Endodermal cell (in vitro differentiated cells): ENCODE measurements around the gene CRHR2. TPM values are rescaled to one million over a fixed set of nuclear protein-coding genes. Genes with fewer than 3 reads are reported as not detected.
"Not testable (repeated sequence)": the region's sequence is repeated elsewhere in the genome, so short reads cannot be mapped to it uniquely, and the experiment has no call there.

Source experiments
- DNase-seq: peaks from one replicate; pipeline ENCODE4 v3.0.0-alpha.2; 2017
- H3K27ac ChIP-seq: 2 replicates; pipeline ENCODE4 v1.5.1; 2013; ENCODE audit warnings: mild to moderate bottlenecking, low read depth, low read length, moderate library complexity
- H3K27me3 ChIP-seq: 2 replicates; pipeline ENCODE4 v1.6.1; 2013; ENCODE audit warnings: mild to moderate bottlenecking, low read length, moderate library complexity; ENCODE audit not compliant: insufficient read depth, control insufficient read depth, poor library complexity, severe bottlenecking
- H3K36me3 ChIP-seq: 2 replicates; pipeline ENCODE4 v1.7.0; 2013; ENCODE audit warnings: mild to moderate bottlenecking, low read length, moderate library complexity; ENCODE audit not compliant: control insufficient read depth, insufficient read depth
- H3K4me1 ChIP-seq: one replicate; pipeline ENCODE4 v1.7.0; 2013; ENCODE audit warnings: low read length; ENCODE audit not compliant: control insufficient read depth, insufficient read depth
- H3K4me3 ChIP-seq: 2 replicates; pipeline ENCODE4 v1.5.1; 2013; ENCODE audit warnings: mild to moderate bottlenecking, low read length, moderate library complexity
- H3K9ac ChIP-seq: 2 replicates; pipeline ENCODE4 v1.6.1; 2013; ENCODE audit warnings: mild to moderate bottlenecking, low read length, moderate library complexity; ENCODE audit not compliant: poor library complexity, severe bottlenecking; ENCODE audit errors: extremely low read depth
- H3K9me3 ChIP-seq: 2 replicates; pipeline ENCODE4 v1.6.1; 2013; ENCODE audit warnings: mild to moderate bottlenecking, low read length, moderate library complexity; ENCODE audit not compliant: control insufficient read depth
- H3K27ac Mint-ChIP-seq: 2 replicates; pipeline ENCODE4 v1.8.0; 2020; ENCODE audit warnings: mixed read lengths
- H3K27me3 Mint-ChIP-seq: 2 replicates; pipeline ENCODE4 v1.8.0; 2021; ENCODE audit warnings: mild to moderate bottlenecking, mixed read lengths; ENCODE audit not compliant: insufficient read depth
- H3K36me3 Mint-ChIP-seq: 2 replicates; pipeline ENCODE4 v1.8.0; 2020; ENCODE audit warnings: low read depth, mixed read lengths
- H3K4me1 Mint-ChIP-seq: 2 replicates; pipeline ENCODE4 v1.8.0; 2020; ENCODE audit warnings: mixed read lengths
- H3K4me3 Mint-ChIP-seq: 2 replicates; pipeline ENCODE4 v1.8.0; 2020; ENCODE audit warnings: mild to moderate bottlenecking, moderate library complexity, mixed read lengths
- H3K9me3 Mint-ChIP-seq: 2 replicates; pipeline ENCODE4 v1.8.0; 2020; ENCODE audit warnings: mild to moderate bottlenecking, mixed read lengths
- WGBS, 2 experiments: methylation state at CpG; one replicate each; pipeline versions ENCODE4 v1.1.5 to v1.1.7; 2013; ENCODE audit warnings: missing lambda C conversion rate in 2 of 2, mixed read lengths in 1 of 2; ENCODE audit not compliant: insufficient coverage in 1 of 2, insufficient read length in 1 of 2; 5-methylcytosine and 5-hydroxymethylcytosine counted together
- total RNA-seq, 2 donors: library from RNA; stranded (reverse); fragmentation: NEBNext Ultra II Directional in 1 of 2; extraction: Animal tissue kit (Norgen Biotek cat#: 25700) in 1 of 2; gene quantifications; 2 replicates in 1 of 2; 3 replicates in 1 of 2; pipeline ENCODE4 v1.2.1, GENCODE V29; 2021
- TF ChIP-seq, protein P1 (sequence below): fragments of 200-600 bp; sonication (generic); conservative IDR thresholded peaks from 2 replicates; pipeline ENCODE4 v1.5.0; 2021; ENCODE audit warnings: antibody characterized with exemption, mild to moderate bottlenecking

CRHR2 gene
- total RNA-seq, 2 donors from 2014 or later = not detected

DNA sequence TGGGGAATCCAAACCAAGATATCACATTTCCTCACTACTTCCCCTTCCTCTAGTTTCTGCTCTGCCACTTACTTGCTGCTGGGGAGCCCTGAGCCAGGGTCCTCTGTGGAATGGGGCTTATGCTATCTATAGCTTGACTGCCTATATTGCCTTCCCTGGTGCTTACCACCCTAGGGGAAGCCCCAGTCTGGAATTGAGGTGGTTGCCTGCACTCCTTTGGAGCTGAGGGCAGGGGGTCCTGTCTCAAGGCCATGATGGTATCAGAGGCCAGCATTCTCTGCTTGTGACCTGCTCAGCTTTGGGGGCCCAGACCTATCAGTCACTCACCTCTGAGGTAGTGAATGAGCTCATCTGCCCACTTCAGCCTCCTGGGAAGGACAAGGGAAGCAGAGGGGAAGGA is 40.4 kb upstream of the CRHR2 start:
- H3K27me3 ChIP-seq = peaks cover 6% of the 10 kb centered on the region
- no peaks in the 10 kb centered on the region for H3K4me1 ChIP-seq
- DNase-seq = no peak
- no peak overlapping the region for H3K4me3 ChIP-seq
- Mint-ChIP-seq H3K27ac (no peak overlapping the region), H3K27me3 (peaks cover 24% of the 10 kb centered on the region), H3K4me3 (no peak overlapping the region), H3K9me3 (peaks cover 33% of the 10 kb centered on the region), H3K36me3 (peaks cover 6% of the 10 kb centered on the region), H3K4me1 (peaks cover 7% of the 10 kb centered on the region)
- H3K9me3 ChIP-seq = peaks cover 10% of the 10 kb centered on the region
- no peak overlapping the region for H3K27ac ChIP-seq
- no peaks in the 10 kb centered on the region for H3K36me3 ChIP-seq
- TF ChIP-seq, protein P1, sequence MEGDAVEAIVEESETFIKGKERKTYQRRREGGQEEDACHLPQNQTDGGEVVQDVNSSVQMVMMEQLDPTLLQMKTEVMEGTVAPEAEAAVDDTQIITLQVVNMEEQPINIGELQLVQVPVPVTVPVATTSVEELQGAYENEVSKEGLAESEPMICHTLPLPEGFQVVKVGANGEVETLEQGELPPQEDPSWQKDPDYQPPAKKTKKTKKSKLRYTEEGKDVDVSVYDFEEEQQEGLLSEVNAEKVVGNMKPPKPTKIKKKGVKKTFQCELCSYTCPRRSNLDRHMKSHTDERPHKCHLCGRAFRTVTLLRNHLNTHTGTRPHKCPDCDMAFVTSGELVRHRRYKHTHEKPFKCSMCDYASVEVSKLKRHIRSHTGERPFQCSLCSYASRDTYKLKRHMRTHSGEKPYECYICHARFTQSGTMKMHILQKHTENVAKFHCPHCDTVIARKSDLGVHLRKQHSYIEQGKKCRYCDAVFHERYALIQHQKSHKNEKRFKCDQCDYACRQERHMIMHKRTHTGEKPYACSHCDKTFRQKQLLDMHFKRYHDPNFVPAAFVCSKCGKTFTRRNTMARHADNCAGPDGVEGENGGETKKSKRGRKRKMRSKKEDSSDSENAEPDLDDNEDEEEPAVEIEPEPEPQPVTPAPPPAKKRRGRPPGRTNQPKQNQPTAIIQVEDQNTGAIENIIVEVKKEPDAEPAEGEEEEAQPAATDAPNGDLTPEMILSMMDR = no peak
- no peak overlapping the region for H3K9ac ChIP-seq

DNA sequence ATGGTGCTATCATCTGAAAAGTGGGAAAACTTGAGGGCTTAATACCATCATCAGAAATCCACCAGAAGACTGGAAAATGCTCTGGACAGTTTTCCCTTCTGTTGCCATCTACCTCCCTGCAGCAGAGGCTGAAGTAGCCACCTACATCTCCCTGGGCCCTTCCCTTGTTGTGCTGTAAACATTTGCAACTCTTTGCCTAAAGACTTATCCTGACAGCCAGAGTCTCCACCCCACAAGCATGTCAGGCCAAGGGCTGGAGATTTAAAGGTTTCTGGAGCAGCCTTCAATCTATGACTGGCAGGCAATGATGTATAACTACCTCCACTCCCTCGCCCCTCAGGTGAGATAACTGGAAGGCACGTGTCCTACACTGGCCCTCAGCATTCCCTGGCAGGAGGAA is 39.9 kb upstream of the CRHR2 start:
- Histone ChIP-seq H3K9me3 (peaks cover 11% of the 10 kb centered on the region), H3K36me3 (no peaks in the 10 kb centered on the region), H3K27me3 (peaks cover 6% of the 10 kb centered on the region), H3K4me3 (no peak overlapping the region), H3K4me1 (no peaks in the 10 kb centered on the region), H3K27ac (no peak overlapping the region), H3K9ac (no peak overlapping the region)
- H3K4me3 Mint-ChIP-seq = no peak overlapping the region
- peaks cover 36% of the 10 kb centered on the region for H3K9me3 Mint-ChIP-seq
- no peak overlapping the region for H3K27ac Mint-ChIP-seq
- peaks cover 26% of the 10 kb centered on the region for H3K27me3 Mint-ChIP-seq
- peaks cover 4% of the 10 kb centered on the region for H3K4me1 Mint-ChIP-seq
- WGBS, 2 experiments = 82 to 90% methylated on average over 2 of the region's 2 CpGs
- H3K36me3 Mint-ChIP-seq = peaks cover 6% of the 10 kb centered on the region
- TF ChIP-seq, protein P1 = no peak
- DNase-seq = no peak

DNA sequence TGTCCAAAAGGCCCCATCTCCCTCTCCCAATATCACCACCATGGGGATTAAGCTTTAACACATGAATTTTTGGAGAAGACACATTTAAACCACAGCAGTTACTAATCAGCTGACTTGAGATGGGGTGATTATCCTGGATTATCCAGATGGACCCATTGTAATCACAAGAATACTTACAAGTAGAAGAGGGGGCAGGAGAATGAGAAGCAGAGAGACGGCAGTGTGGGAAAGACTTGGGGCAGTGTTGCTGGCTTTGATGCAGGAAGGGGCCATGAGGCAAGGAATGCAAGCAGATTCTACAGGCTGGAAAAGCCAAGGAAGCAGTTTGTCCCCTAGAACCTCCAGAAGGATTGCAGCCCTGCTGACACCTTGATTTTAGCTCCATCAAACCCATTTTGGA is 39.0 kb upstream of the CRHR2 start:
- Histone ChIP-seq H3K27ac (no peak overlapping the region), H3K36me3 (no peaks in the 10 kb centered on the region), H3K9me3 (peaks cover 11% of the 10 kb centered on the region), H3K27me3 (peaks cover 6% of the 10 kb centered on the region), H3K4me1 (no peaks in the 10 kb centered on the region), H3K4me3 (no peak overlapping the region), H3K9ac (no peak overlapping the region)
- H3K9me3 Mint-ChIP-seq = peaks cover 38% of the 10 kb centered on the region
- DNase-seq = no peak
- WGBS, 2 experiments = 92% methylated on average over 1 of the region's 1 CpG; no CpG with 5 or more reads in 1 of the 2 experiments
- H3K27ac Mint-ChIP-seq = no peak overlapping the region
- no peaks in the 10 kb centered on the region for H3K4me1 Mint-ChIP-seq
- H3K27me3 Mint-ChIP-seq = peaks cover 26% of the 10 kb centered on the region
- H3K36me3 Mint-ChIP-seq = peaks cover 6% of the 10 kb centered on the region
- no peak overlapping the region for H3K4me3 Mint-ChIP-seq
- TF ChIP-seq, protein P1 = no peak

DNA sequence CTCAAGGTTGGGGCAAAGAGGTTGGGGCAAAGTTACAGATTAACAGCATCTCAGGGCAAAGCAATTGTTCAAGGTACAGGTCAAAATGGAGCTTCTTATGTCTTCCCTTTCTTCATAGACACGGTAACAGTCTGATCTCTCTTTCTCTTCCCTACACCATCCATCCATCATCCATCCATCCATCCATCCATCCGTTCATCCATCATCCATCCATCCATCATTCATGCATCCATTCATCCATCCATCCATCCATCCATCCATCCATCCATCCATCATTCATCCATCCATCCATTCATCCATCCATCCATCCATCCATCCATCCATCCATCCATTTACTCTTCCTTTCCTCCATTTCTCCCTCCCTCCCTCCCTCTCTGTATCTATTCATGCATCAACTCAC is 37.2 kb upstream of the CRHR2 start:
- H3K27ac ChIP-seq, DNase-seq, H3K27ac Mint-ChIP-seq, H3K4me1 Mint-ChIP-seq, H3K4me3 Mint-ChIP-seq, H3K27me3 ChIP-seq, H3K9ac ChIP-seq, H3K4me3 ChIP-seq, H3K36me3 Mint-ChIP-seq, H3K4me1 ChIP-seq, H3K36me3 ChIP-seq: not testable (repeated sequence)
- WGBS, 2 experiments = 81 to 96% methylated on average over 2 of the region's 2 CpGs
- H3K9me3 ChIP-seq = peaks cover 11% of the 10 kb centered on the region
- H3K9me3 Mint-ChIP-seq = peaks cover 38% of the 10 kb centered on the region
- H3K27me3 Mint-ChIP-seq = peaks cover 31% of the 10 kb centered on the region
